Mesendoderm (in vitro differentiated cells): ENCODE data around the gene KRT78.
"Not testable (repeated sequence)": the region's sequence is repeated elsewhere in the genome, so short reads cannot be mapped to it uniquely, and the experiment has no call there.

ENCODE experiments used
- DNase-seq: peaks from one replicate; pipeline ENCODE4 v3.0.0; 2013
- H2AK5ac ChIP-seq: 2 replicates; pipeline ENCODE4 v1.6.1; 2013; ENCODE audit warnings: low read length, inconsistent platforms
- H2BK120ac ChIP-seq: 2 replicates; pipeline ENCODE4 v1.6.1; 2013; ENCODE audit warnings: low read depth, mild to moderate bottlenecking, low read length, moderate library complexity, mixed read lengths
- H2BK15ac ChIP-seq: replicated peaks from 2 replicates; pipeline ENCODE4 v1.6.1; 2013; ENCODE audit warnings: low read depth, mild to moderate bottlenecking, moderate library complexity
- H2BK5ac ChIP-seq: 2 replicates; pipeline ENCODE4 v1.6.1; 2013; ENCODE audit warnings: low read length, inconsistent platforms
- H3K18ac ChIP-seq: 2 replicates; pipeline ENCODE4 v1.6.1; 2013; ENCODE audit warnings: mild to moderate bottlenecking, low read length, mixed read lengths
- H3K23ac ChIP-seq: one replicate; pipeline ENCODE4 v1.6.1; 2013; ENCODE audit warnings: low read length
- H3K27ac ChIP-seq: 2 replicates; pipeline ENCODE4 v1.5.1; 2013; ENCODE audit warnings: low read depth, mild to moderate bottlenecking, inconsistent platforms, low read length, moderate library complexity
- H3K27me3 ChIP-seq: 2 replicates; pipeline ENCODE4 v1.6.1; 2013; ENCODE audit warnings: low read length, control low read depth, mild to moderate bottlenecking, inconsistent platforms; ENCODE audit not compliant: insufficient read depth, poor library complexity
- H3K36me3 ChIP-seq: 2 replicates; pipeline ENCODE4 v1.6.1; 2013; ENCODE audit warnings: low read length, inconsistent platforms; ENCODE audit not compliant: control insufficient read depth, insufficient read depth
- H3K4ac ChIP-seq: one replicate; pipeline ENCODE4 v1.6.1; 2013; ENCODE audit warnings: low read depth, mild to moderate bottlenecking, low read length, moderate library complexity
- H3K4me1 ChIP-seq: 2 replicates; pipeline ENCODE4 v1.6.1; 2013; ENCODE audit warnings: low read depth, low read length, inconsistent platforms; ENCODE audit not compliant: control insufficient read depth
- H3K4me2 ChIP-seq: 2 replicates; pipeline ENCODE4 v1.6.1; 2013; ENCODE audit warnings: low read length
- H3K4me3 ChIP-seq: 2 replicates; pipeline ENCODE4 v1.5.1; 2013; ENCODE audit warnings: mild to moderate bottlenecking, low read length
- H3K56ac ChIP-seq: one replicate; pipeline ENCODE4 v1.6.1; 2013; ENCODE audit warnings: low read length
- H3K79me1 ChIP-seq: 2 replicates; pipeline ENCODE4 v1.6.1; 2013; ENCODE audit warnings: low read length, inconsistent platforms
- H3K79me2 ChIP-seq: 2 replicates; pipeline ENCODE4 v1.6.1; 2013; ENCODE audit warnings: mild to moderate bottlenecking, low read length; ENCODE audit not compliant: control insufficient read depth, insufficient read depth
- H3K9ac ChIP-seq: 2 replicates; pipeline ENCODE4 v1.6.1; 2013; ENCODE audit warnings: low read length, inconsistent platforms
- H4K5ac ChIP-seq: one replicate; pipeline ENCODE4 v1.6.1; 2013; ENCODE audit warnings: low read length
- H4K8ac ChIP-seq: one replicate; pipeline ENCODE4 v1.6.1; 2013; ENCODE audit warnings: low read depth, mild to moderate bottlenecking, control low read depth, low read length, moderate library complexity
- WGBS: extraction: QIAGEN DNeasy Blood & Tissue Kit; methylation state at CpG from one replicate; pipeline ENCODE4 v1.1.7; 2013; ENCODE audit warnings: low lambda C conversion rate, missing lambda C conversion rate; ENCODE audit not compliant: insufficient coverage; ENCODE audit errors: extremely low coverage; 5-methylcytosine and 5-hydroxymethylcytosine counted together

Gene KRT78

GRCh38 chr12:52797529-52797894, 51.3 kb downstream of the KRT78 start:
- H3K9ac ChIP-seq, result no peak overlapping the region

GRCh38 chr12:52796839-52797528, 51.8 kb downstream of the KRT78 start:
- H4K8ac ChIP-seq, result no peak overlapping the region
- H3K9ac ChIP-seq, result no peak overlapping the region
- no peak overlapping the region for H3K18ac ChIP-seq
- H2AK5ac ChIP-seq, result no peak overlapping the region
- no peak overlapping the region for H3K4ac ChIP-seq
- H2BK120ac ChIP-seq, result no peak overlapping the region
- DNase-seq, result no peak
- no peaks in the 10 kb centered on the region for H3K27me3 ChIP-seq
- no peaks in the 10 kb centered on the region for H3K79me2 ChIP-seq
- H3K56ac ChIP-seq, result no peak overlapping the region
- no peak overlapping the region for H2BK5ac ChIP-seq
- no peak overlapping the region for H4K5ac ChIP-seq
- H2BK15ac ChIP-seq, result no peak overlapping the region
- no peaks in the 10 kb centered on the region for H3K79me1 ChIP-seq
- H3K27ac ChIP-seq, result no peak overlapping the region
- H3K4me2 ChIP-seq, result no peak overlapping the region
- H3K36me3 ChIP-seq, result no peaks in the 10 kb centered on the region
- no peaks in the 10 kb centered on the region for H3K4me1 ChIP-seq
- H3K23ac ChIP-seq, result no peak overlapping the region
- H3K4me3 ChIP-seq, result no peak overlapping the region
- WGBS, result no CpG with 5 or more reads among the region's 3 CpGs

More at GRCh38 chr12:52797529-52797894, 51.3 kb downstream of the KRT78 start:
- no peak overlapping the region for H3K56ac ChIP-seq
- no peak overlapping the region for H3K4me2 ChIP-seq
- H2AK5ac ChIP-seq, result no peak overlapping the region
- no peak for DNase-seq
- H3K4me3 ChIP-seq, result no peak overlapping the region
- no peaks in the 10 kb centered on the region for H3K4me1 ChIP-seq
- H4K5ac ChIP-seq, result no peak overlapping the region
- H3K27me3 ChIP-seq, result no peaks in the 10 kb centered on the region
- no peak overlapping the region for H2BK5ac ChIP-seq
- no peak overlapping the region for H3K23ac ChIP-seq
- no peaks in the 10 kb centered on the region for H3K79me1 ChIP-seq
- no peak overlapping the region for H3K18ac ChIP-seq
- H3K36me3 ChIP-seq, result no peaks in the 10 kb centered on the region
- no peak overlapping the region for H4K8ac ChIP-seq
- H3K27ac ChIP-seq, result no peak overlapping the region
- H3K79me2 ChIP-seq, result no peaks in the 10 kb centered on the region
- H2BK15ac ChIP-seq, result no peak overlapping the region
- H2BK120ac ChIP-seq, result no peak overlapping the region
- H3K4ac ChIP-seq, result no peak overlapping the region

GRCh38 chr12:52796429-52796794, 52.4 kb downstream of the KRT78 start:
- Histone ChIP-seq H3K9ac (no peak overlapping the region), H2BK15ac (no peak overlapping the region), H2BK120ac (no peak overlapping the region), H3K79me2 (no peaks in the 10 kb centered on the region), H2BK5ac (no peak overlapping the region), H4K8ac (no peak overlapping the region), H3K4me1 (no peaks in the 10 kb centered on the region), H3K56ac (no peak overlapping the region), H3K27ac (no peak overlapping the region), H4K5ac (no peak overlapping the region), H3K4me2 (no peak overlapping the region), H2AK5ac (no peak overlapping the region), H3K36me3 (no peaks in the 10 kb centered on the region), H3K79me1 (no peaks in the 10 kb centered on the region), H3K23ac (no peak overlapping the region), H3K27me3 (no peaks in the 10 kb centered on the region), H3K18ac (no peak overlapping the region), H3K4me3 (no peak overlapping the region), H3K4ac (no peak overlapping the region)
- DNase-seq, result no peak
- no CpG with 5 or more reads among the region's 3 CpGs for WGBS

GRCh38 chr12:52795694-52796428, 52.9 kb downstream of the KRT78 start, which contains the start of gene KRT3:
Gene KRT3 (minus strand): TSS chr12:52796117. CDS start chr12:52796042, 75 bp downstream.
- no peak within 1 kb of the TSS for H3K4me3 ChIP-seq
- H3K23ac ChIP-seq, result no peak within 1 kb of the TSS
- H2BK120ac ChIP-seq, result no peak within 1 kb of the TSS
- no peaks in the 10 kb centered on the region for H3K79me2 ChIP-seq
- H4K5ac ChIP-seq, result no peak within 1 kb of the TSS
- no peak within 1 kb of the TSS for H3K18ac ChIP-seq
- no peak within 1 kb of the TSS for H4K8ac ChIP-seq
- no peak within 1 kb of the TSS for H3K4ac ChIP-seq
- no peaks in the 10 kb centered on the region for H3K79me1 ChIP-seq
- no peak within 1 kb of the TSS for H2AK5ac ChIP-seq
- no peak for DNase-seq
- H3K9ac ChIP-seq, result no peak within 1 kb of the TSS
- no peak within 1 kb of the TSS for H3K4me2 ChIP-seq
- no peak within 1 kb of the TSS for H3K27ac ChIP-seq
- no CpG with 5 or more reads among the region's 17 CpGs for WGBS
- no peaks in the 10 kb centered on the region for H3K4me1 ChIP-seq
- H2BK5ac ChIP-seq, result no peak within 1 kb of the TSS
- no peak within 1 kb of the TSS for H2BK15ac ChIP-seq
- H3K36me3 ChIP-seq, result no peaks in the 10 kb centered on the region
- no peaks in the 10 kb centered on the region for H3K27me3 ChIP-seq
- H3K56ac ChIP-seq, result no peak within 1 kb of the TSS

- H3K18ac ChIP-seq, H3K79me2 ChIP-seq, H4K5ac ChIP-seq, H2BK120ac ChIP-seq, H3K56ac ChIP-seq, H3K4me3 ChIP-seq, H4K8ac ChIP-seq, H3K23ac ChIP-seq, H3K9ac ChIP-seq, H2BK5ac ChIP-seq, H2BK15ac ChIP-seq, H3K36me3 ChIP-seq, H3K4ac ChIP-seq, H3K4me2 ChIP-seq, H3K27me3 ChIP-seq, H2AK5ac ChIP-seq, H3K79me1 ChIP-seq, DNase-seq, H3K27ac ChIP-seq, H3K4me1 ChIP-seq: not testable (repeated sequence)
- no CpG with 5 or more reads among the region's 2 CpGs for WGBS
These were observed 53.5 kb downstream of the KRT78 start for GRCh38 chr12:52795332-52795674.
